Endothelial cell of umbilical vein (primary cell): Measurements from ENCODE around the gene PTGS1.

Experiments
- EZH2 ChIP-seq: IDR thresholded peaks from 2 replicates; pipeline ENCODE4 v1.6.1; 2012; ENCODE audit warnings: borderline replicate concordance, low read depth, mild to moderate bottlenecking, moderate library complexity, low read length, inconsistent platforms; ENCODE audit not compliant: severe bottlenecking
- FOS ChIP-seq: IDR thresholded peaks from 2 replicates; pipeline ENCODE4 v1.6.1; 2011; ENCODE audit warnings: mild to moderate bottlenecking, low read length, moderate library complexity, borderline replicate concordance; ENCODE audit not compliant: insufficient read depth
- JUN ChIP-seq: IDR thresholded peaks from 2 replicates; pipeline ENCODE4 v1.6.1; 2011; ENCODE audit warnings: borderline replicate concordance, low read depth; ENCODE audit not compliant: insufficient read length, insufficient read depth
- MAX ChIP-seq: IDR thresholded peaks from 2 replicates; pipeline ENCODE4 v1.6.1; 2011; ENCODE audit not compliant: insufficient read depth, insufficient read length
- POLR2A ChIP-seq: IDR thresholded peaks from 2 replicates; pipeline ENCODE4 v1.6.1; 2012; ENCODE audit warnings: low read depth, mild to moderate bottlenecking, control low read depth, low read length
- POLR2AphosphoS5 ChIP-seq: IDR thresholded peaks from 2 replicates; pipeline ENCODE4 v1.6.1; 2012; ENCODE audit warnings: low read depth, mild to moderate bottlenecking, control low read depth, low read length, moderate library complexity; ENCODE audit not compliant: insufficient read depth
- TF ChIP-seq, protein P1 (sequence below), 2 donors: IDR thresholded peaks; 1 replicate in 1 of 2; 2 replicates in 1 of 2; pipeline ENCODE4 v1.5.1; 2011; ENCODE audit warnings: low read length in 2 of 2, mild to moderate bottlenecking in 2 of 2, moderate library complexity in 2 of 2, control low read depth in 1 of 2, inconsistent platforms in 1 of 2, low read depth in 1 of 2; ENCODE audit not compliant: insufficient read depth in 1 of 2; ENCODE audit errors: extremely low read depth in 1 of 2

- TF ChIP-seq, protein P1, sequence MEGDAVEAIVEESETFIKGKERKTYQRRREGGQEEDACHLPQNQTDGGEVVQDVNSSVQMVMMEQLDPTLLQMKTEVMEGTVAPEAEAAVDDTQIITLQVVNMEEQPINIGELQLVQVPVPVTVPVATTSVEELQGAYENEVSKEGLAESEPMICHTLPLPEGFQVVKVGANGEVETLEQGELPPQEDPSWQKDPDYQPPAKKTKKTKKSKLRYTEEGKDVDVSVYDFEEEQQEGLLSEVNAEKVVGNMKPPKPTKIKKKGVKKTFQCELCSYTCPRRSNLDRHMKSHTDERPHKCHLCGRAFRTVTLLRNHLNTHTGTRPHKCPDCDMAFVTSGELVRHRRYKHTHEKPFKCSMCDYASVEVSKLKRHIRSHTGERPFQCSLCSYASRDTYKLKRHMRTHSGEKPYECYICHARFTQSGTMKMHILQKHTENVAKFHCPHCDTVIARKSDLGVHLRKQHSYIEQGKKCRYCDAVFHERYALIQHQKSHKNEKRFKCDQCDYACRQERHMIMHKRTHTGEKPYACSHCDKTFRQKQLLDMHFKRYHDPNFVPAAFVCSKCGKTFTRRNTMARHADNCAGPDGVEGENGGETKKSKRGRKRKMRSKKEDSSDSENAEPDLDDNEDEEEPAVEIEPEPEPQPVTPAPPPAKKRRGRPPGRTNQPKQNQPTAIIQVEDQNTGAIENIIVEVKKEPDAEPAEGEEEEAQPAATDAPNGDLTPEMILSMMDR (IDR thresholded peaks at IDR 0.05; ENCODE audit: extremely low read depth in 1 of 2, insufficient read depth in 1 of 2, low read depth in 1 of 2, low read length in 2 of 2) = no peak
- TF ChIP-seq MAX (no peak), POLR2A (no peak), JUN (no peak), EZH2 (no peak), POLR2AphosphoS5 (no peak), FOS (no peak)
Measured at GRCh38 chr9:122329597-122329996, 41.2 kb upstream of the PTGS1 start.
